GM11168 (cell line): ENCODE data around the gene MAEA.
"Not testable (repeated sequence)": the region's sequence is repeated elsewhere in the genome, so short reads cannot be mapped to it uniquely, and the experiment has no call there.

ENCODE experiments used
- in situ Hi-C: fragments of 300-500 bp; cut with MboI; formaldehyde crosslinking; loops from one replicate; pipeline ENCODE4 v1.12.0; 2022; ENCODE audit warnings: low sequenced_read_pairs; ENCODE audit not compliant: unreplicated experiment

Gene MAEA

DNA sequence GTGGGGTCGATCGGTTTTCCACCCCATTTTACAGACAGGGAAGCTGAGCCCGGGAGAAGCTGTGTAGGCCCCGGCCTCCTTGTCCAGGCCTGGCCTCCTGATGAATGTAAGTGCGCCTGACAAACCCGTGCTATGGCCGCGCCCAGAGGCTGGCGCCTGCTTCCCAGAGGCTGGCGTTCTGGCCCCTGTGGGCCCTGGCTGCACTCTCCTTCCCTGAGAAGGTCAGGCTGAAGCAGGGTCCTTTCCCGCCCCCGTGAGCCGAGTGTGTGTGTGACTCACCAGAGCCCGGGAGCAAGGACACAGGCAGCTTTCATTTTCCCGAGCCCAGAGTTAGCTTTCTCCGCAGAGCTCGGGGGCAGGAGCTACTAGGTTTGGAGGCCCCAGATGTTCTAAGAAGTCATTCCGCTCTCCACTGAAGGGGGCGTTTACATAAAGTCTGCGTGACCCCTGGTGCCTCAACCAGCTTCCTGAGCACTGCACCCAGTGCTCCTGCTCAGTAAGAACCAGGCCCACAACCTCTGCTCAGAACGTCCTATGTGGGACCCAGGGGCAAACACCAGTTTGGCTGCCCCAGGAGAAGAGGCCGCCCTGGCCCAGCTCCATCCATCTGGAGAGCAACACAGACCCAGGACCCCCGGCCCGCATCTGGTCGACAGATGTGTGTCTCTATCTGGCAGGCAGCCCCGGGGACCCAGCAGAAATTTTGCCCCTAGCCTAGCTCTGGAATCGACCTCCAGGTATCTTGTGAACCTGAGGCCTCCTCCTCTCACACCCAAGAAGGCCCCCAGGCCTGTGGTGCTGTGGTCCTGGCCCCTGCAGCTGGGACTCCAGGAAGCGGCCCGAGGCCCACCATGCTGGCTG lies 71.0 kb downstream of the MAEA start:
- in situ Hi-C loops, result no loop called here

DNA sequence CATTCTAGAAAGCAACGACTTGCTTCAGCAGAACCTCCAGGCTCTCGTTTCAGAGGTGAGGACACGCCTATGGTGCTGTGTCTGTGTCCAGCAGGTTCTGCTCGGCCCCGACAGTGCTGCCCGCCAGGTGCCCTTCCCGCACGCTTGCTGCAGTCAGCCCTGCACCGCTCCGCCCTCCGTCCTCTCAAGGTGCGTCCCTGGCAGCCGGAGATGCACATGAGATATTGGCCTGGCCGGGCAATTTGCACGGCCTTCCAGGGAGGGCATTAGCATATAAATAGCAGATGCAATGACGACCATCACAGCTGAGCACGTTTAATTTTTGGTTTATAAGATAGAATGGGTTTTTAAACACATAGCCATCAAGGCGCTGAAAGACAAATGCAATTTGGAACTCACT lies 71.7 kb downstream of the MAEA start:
- in situ Hi-C loops, result no loop called here

DNA sequence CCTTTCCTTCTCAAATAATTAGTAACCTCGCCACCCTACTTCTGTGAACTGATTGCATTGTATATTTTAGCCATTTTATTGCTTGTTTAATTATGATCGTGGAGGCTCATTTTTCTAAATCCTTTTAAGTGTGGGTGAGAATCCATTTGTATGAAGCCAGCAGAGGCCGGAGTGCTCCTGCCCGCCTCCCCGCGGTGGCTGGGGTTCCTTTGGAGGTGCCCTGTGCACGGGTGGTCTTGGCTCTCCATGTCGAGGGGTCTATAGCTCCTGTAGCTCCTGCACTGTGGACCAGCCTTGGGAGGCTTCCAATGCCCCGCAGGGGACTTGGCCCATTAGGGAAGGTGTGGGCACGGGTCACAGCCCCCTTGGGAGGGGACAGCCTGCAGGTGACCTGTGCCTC lies 72.4 kb downstream of the MAEA start:
- in situ Hi-C loops, result no loop called here

DNA sequence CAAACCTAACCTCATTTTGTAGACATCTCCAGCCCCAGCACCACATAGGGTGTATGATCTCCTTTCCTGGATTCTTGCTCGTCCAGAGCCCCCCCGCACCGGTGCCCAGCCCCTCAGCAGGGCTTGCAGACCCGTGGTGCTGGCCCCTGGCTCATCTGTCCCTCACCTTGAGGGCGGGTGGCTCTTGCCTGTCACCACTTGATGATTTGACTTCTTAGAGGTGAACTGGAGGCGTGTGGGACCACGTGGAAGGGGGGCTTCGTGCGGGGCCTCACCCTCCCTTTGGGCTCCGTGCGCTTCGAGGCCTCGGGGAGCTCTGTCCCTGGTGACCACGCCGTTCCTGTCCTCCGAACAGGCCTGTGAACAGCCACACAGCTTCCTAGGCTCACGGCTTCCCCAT lies 72.8 kb downstream of the MAEA start:
- in situ Hi-C loops, result no loop called here

DNA sequence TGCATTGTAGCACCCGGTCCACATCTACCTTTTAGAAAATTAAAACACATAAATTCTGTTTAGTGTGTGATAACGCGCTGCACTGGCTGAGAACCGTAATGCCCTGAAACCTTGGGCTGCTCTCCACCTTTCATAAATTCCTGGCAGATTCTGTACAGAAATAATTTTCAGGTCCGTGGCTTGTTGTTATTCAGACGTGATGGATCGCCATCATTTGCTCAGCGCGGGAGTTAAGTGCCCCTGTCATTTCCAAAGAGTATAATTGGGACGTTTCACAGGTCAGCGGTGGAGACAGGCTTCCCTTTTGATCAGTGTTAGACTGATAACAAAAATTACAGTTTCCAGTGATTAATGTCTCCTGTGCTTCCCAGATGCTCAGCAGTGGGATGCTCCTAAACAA lies 73.8 kb downstream of the MAEA start:
- in situ Hi-C loops, result no loop called here

DNA sequence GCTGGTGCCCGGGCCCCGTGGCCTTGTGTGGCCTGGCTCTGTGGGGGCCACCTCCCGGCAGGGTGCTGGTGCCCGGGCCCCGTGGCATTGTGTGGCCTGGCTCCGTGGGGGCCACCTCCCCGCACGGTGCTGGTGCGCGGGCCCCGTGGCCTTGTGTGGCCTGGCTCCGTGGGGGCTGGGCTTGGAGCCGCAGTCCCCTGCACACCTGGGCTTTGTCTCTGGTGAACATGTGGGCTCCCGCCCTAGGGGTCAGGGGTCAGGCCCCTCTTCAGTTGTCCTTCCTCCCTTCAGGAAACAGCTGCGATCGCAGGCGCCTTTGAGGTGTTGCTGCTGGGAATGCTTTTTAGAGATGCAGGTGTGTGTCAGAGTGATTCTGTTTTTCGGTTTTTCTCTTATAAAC lies 74.5 kb downstream of the MAEA start:
- in situ Hi-C loops, result no loop called here

DNA sequence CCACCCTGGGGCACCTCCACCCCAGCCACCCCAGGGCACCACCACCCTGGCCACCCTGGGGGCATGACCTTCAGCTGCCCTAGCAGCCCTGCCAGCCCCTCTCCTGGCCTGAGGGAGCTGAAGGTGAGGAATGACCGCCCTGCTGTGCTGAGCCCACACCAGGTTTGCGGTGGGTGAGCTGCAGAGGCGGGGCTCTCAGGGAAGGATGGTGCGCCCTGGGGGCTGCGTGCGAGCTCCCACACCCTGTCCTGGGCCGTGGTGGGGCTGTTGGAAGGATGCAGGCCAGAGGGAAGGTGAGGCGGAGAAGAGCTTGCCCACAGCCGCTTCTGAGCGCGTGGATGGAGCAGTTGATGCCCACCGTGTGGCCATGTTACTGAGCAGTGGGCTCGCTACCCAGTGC lies 75.1 kb downstream of the MAEA start:
- in situ Hi-C loops, result no loop called here

DNA sequence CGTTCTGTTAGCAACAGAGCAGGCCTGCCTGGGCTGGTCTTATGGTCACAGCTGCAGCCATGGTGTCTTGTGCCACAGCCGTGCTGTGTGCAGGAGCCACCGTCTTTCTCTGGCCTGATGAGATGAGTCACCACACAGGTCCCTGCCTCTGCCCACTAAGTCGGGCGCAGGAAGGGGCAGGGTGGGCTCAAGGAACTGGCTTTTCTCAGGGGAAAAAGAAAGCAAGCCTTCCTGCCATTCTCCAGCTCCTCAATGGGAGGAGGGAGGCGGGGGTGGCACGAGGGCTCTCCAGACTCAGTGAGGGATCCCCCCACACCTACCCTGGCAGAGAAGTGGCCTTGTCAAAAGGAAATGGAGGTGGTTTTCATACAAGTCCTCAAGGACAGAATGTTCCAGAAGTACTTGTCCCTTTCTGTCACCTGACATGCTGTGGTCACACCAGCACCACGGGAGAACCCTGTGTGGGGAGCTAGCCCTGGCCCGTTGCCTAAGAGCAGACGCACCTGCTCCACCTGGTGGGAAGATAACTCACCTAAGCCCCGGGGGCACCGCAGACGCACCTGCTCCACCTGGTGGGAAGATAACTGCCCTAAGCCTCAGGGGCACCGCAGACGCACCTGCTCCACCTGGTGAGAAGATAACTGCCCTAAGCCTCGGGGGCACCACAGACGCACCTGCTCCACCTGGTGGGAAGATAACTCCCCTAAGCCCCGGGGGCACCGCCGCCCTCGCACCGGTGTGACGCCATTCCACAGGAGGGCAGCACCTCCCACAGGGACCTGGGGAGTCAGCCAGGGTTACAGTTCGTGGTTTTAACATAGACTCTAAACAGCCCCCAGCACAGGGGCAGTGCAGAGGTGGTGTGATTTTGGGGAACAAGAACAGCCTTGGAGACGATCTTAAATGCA lies 75.8 kb downstream of the MAEA start:
- in situ Hi-C loops, result no loop called here

DNA sequence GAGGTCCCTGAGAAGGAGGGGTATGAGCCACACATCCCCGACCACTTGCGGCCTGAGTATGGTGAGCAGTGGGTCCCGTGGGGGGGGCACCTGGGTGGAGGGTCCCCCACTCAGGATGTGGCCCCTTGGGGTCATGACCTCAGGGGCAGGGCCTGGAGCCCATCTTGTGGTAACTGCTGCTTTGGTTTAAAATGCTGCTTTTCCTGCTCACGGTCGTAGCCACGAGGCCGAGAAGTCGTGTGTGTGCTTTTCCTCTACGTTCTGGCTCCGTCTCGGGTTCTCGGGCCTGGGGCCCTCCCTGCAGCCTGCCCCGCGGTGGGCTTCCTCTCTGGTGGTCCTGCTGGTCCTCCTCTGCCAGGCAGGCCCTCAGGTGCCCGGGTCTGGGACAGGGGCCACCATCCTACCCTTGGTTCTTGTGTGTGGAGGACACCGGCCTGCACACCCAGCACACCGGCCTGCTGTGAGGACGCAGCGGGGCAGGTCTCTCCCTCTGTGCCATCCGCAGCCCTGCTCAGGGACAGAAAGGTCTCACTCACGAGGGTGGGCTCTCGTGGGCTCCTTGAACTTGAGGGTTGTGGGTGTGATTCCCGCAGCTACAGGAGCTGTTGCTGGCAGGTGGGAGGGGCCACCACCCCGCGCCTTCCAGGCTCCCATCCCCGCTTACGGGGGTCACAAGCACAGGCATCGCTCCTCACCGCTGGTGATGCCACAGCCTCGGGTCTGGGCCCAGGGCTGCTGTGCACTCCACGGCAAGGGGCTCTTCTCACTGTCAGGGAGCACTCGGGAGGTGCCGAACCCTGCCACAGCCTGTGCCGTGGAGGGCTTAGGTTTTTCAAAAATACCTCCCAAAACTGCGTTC lies 76.9 kb downstream of the MAEA start:
- in situ Hi-C loops, result no loop called here

DNA sequence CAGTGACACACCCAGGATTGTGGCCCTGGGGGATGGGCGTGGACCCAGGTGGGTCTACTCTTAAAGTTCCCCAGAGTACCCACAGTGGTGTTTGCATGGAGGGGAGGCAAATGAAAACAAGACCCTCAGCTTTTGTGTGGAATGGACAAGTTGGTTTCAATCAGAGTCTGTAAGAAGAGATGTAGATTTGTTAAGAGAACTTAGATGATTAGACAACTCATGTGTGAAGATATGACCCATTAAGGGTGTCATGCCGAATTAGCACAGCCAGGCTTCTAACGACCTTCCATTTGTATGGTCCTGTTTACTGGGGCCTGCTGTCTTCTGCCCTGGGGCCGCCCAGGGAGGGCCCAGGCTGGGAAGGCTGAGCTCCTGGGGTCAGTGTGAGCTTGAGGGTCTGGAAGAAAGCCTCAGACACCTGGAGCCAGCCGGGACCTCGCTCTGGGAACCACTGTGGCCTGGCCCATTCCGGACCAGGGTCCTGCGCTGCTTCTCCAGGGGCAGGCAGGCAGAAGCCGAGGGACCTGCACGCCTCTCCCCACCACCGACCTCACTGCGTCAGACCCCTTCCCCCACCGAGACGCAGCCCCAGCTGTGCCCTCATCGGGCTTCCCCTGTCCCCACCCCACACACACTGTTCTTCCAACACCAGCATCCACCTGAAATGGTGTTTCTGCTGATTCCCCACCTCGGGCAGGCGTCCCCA lies 77.7 kb downstream of the MAEA start:
- in situ Hi-C loops, result no loop called here

DNA sequence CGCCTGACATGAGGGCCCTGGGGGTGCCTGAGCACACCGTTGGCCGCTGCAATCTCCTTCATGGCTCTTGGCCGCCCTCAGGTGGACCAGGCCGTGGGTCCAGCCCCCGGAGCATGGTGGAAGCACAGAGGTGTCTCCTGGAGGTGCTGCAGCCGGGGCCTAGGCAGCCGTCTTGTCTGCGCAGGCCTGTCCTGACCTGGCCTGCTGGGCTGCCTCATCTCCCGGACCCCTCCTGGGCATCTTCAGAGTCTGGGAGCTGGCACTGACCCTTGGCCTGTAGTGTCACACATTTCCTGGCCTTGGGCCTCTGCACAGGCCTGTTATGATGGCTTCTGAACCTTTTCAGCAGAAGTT lies 78.2 kb downstream of the MAEA start:
- in situ Hi-C loops, result no loop called here

DNA sequence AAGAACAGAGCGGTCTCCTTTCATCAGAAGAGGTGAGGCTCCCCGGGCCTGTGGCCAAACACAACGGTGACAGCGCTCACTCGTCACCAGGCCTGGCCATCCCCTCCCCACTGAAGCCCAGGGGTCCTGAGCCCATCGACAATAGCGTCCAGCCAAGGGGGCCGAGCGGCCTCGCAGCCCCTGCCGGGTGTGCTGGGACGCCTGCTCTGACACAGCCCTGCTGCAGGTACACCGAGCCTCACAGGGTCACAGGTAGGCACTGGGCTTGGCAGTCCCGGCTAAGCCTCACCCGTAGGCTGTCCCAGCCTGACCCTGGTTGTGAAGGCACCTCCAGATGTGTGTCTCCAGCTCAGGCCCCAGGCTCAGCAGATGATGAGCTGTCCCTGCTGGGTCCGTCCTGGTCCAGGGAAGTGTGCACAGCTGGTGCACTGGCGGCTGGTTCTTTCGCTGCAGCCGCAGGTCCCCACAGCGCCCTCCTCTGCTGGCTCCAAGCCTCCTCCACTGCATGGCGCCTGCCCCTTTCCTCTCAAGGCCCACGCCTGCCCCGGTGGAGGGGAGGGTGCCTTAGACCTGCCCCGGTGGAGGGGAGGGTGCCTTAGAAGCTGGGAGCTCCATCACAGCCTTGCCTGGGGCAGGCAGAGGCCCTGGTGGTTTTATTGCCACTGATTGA lies 78.9 kb downstream of the MAEA start:
- in situ Hi-C loops, result no loop called here

DNA sequence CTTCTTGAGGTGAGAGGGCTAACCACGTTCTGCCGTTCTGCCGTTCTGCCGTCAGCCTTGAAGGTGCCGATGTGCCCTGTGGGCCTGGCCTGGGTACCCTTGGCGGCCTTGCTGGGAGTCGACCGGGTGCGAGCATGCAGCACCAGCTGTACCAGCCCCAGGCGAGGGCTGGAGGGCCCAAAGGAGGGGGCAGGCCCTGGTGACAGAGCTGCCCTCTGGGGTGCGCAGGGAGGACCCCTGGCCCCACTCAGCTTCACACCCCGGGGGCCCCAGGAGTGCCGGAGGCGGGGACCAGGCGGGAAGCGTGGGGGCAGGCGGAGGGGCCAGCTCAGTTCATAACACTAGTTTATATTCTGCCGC lies 79.4 kb downstream of the MAEA start:
- in situ Hi-C loops, result no loop called here

DNA sequence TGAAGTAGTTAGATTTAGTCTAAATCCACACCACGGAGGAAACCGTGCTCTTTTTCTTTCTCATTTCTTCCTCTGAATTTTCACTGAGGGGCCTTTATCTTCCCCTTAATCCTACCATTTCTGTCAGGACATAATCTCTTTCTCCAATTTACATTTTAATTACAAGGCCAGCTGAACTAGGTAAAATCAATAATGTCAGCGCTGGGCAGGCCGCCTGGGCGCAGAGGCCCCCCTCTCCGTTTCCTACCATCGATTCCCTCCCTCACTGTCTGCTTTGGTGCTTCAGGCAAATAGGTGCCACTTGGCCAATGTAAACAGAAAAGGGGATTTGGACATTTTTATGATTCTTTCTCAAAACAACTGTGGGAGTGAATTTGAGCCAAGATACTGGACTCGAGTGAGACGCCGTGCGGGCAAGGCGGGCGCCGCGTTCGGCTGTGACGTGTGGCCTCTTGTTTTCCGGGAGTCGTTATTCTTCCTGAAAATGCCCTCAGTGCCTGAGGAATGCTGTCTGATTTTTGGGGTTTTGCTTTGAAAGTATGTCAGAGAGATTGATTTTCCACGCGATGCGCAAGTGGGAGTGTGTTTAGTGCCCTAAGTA lies 79.9 kb downstream of the MAEA start:
- in situ Hi-C loops, result no loop called here

DNA sequence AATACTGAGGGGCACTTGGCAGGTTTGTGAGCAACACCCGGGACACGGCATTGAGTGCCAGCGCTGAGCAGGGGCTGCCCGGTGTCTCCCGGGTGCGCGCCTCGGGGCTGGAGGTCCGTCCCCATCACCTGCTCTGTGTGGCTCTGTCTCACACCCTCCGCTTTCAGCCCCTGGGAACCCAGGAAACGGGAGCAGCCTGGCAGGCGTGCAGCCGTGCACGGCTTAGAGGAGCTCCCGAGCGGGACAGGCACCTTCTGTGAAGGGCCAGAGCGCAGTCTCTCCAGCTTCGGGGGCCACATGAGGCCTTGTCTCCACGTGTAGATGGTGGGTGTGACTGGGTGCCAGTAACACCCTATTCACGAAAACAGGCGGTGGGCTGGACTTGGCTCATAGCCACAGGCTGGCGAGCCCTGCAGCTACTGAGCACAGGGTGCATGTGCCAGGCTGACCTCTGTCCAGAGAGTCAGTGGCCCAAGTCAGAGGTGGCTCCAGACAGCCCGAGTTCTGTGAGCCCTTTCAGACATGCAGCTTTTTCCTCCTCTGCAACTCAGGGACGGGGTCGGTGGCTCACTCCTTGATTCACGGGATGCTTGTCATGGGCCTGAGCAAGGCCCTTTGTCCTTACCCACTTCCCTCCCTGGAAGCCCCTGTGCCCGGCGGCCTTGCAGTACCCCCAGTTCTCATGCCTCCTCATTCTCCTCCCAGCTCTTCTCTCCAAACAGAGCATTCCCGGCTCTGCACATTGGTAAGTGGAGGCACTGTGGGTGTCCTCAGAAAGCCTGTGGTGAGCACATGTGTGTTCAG lies 80.8 kb downstream of the MAEA start:
- in situ Hi-C loops, result no loop called here

DNA sequence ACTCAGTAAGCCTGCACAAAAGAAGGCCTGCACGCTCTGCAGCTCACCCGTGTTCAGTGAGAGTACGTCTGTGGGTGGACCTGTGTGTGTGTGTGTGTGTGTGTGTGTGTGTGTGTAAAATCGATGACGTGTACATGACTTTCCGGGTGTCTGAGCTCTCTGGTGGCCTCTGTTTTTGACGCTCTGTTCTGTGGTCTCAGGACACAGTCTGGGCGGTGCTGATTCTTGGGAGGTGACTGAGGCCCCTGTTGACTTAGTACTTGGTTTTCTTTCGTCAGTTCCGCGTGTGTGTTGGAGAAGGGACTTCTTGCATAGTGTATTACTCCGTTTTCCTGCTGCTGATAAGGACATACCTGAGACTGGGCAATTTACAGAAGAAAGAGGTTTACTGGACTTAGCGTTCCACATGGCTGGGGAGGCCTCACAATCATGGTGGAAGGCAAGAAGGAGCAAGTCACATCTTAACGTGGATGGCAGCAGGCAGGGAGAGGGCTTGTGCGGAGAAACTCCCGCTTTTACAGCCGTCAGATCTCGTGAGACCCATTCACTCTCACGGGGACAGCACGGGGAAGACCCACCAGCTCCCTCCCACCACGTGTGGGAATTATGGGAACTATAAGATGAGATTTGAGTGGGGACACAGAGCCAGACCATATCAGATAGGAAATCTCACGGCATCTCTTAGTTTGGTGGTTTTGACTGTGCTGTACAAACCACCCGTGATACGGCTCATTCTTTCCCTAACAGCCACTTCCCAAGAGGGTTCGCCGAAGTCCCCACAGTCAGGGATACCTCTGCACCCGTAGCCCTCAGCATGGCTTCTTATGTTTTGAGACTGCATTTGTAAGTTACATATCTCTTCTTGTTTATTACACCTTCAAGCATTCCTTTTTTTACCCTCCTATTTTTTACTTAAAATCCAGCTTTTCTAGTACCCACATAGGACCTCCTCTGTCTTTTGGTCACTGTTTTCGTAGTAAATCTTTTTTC lies 81.8 kb downstream of the MAEA start:
- in situ Hi-C loops, result no loop called here

DNA sequence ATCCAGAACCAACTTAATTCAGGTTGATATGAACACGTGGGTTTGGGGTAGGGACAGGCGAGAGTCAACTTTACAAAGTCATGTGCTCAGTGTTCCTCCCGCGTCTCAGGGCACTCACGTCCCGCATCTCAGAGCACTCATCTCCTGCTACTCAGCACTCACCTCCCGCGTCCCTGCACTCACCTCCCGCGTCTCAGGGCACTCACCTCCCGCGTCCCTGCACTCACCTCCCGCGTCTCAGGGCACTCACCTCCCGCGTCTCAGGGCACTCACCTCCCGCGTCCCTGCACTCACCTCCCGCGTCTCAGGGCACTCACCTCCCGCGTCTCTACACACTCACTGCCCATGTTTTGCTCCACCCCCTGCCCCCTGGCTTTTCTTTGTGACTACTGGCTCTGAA lies 82.9 kb downstream of the MAEA start:
- in situ Hi-C loops, result not testable (repeated sequence)
